MM.1S (cell line): ENCODE measurements around the gene DNASE1L3.

Source experiments
- CTCF ChIP-seq: fragments of 300-600 bp; sonication (generic); IDR thresholded peaks from 2 replicates; pipeline ENCODE4 v1.5.1; 2016; ENCODE audit warnings: antibody characterized with exemption, low read length, mixed read lengths
- EZH2 ChIP-seq: fragments of 300-600 bp; sonication (generic); optimal IDR thresholded peaks from 2 replicates; pipeline ENCODE3; 2017; ENCODE audit warnings: low read depth, mild to moderate bottlenecking, antibody characterized with exemption, low read length, mixed read lengths
- EZH2phosphoT487 ChIP-seq: fragments of 300-600 bp; sonication (generic); IDR thresholded peaks from 2 replicates; pipeline ENCODE4 v1.6.1; 2018; ENCODE audit warnings: antibody characterized with exemption, low read length

GRCh38 chr3:58155838-58156237 is 54.9 kb downstream of the DNASE1L3 start:
- TF ChIP-seq CTCF (no peak), EZH2 (no peak), EZH2phosphoT487 (no peak)
